Stimulated activated CD8-positive, alpha-beta memory T cell treated with anti-CD3 and anti-CD28 coated beads, Interleukin-15, amount 100 ng/mL, for 24 hours (primary cell): ENCODE results near the gene SCN8A.

ENCODE experiments used
- DNase-seq: peaks from one replicate; pipeline ENCODE4 v3.0.0-alpha.2; 2020; ENCODE audit warnings: low read depth

Gene SCN8A

GRCh38 chr12:51852404-51853137, 261.5 kb downstream of the SCN8A start:
- no peak for DNase-seq

GRCh38 chr12:51855586-51856428, 264.8 kb downstream of the SCN8A start:
- DNase-seq, result no peak

GRCh38 chr12:51860986-51861385, 270.0 kb downstream of the SCN8A start:
- no peak for DNase-seq
